K562 (cell line): ENCODE measurements around the gene PITPNM3. TPM values are rescaled to one million over a fixed set of nuclear protein-coding genes. Genes with fewer than 3 reads are reported as not detected.

Source experiments
- ATAC-seq: fragments of 200-7000 bp; cut with Tn5 transposase; 3 replicates; pipeline ENCODE4 v1.9.1; 2020; ENCODE audit warnings: moderate library complexity
- BruUV-seq: library from RNA; stranded (reverse); fragments of 400-500 nt; replicated peaks from 2 replicates; lab custom pipeline; 2021; lab: Mats Ljungman, UMichigan
- CTCF ChIA-PET: fragments of 300-600 bp; formaldehyde crosslinking; extraction: SDS; loops from one replicate; lab custom pipeline; 2021; ENCODE audit warnings: low intra/inter-chr PET ratio; lab: Yijun Ruan, JAX
- POLR2A ChIA-PET: fragments of 300-600, 350-650 bp; sonication (Branson Sonifier 250); formaldehyde crosslinking; extraction: SDS; loops from one replicate; lab custom pipeline; 2021; ENCODE audit warnings: antibody characterized with exemption, inconsistent platforms; lab: Yijun Ruan, JAX
- DNase-seq, 4 experiments: peaks; one replicate each; pipeline versions ENCODE4 v3.0.0 to v3.0.0-alpha.2; 2011 to 2018; ENCODE audit warnings: low spot score in 3 of 4, mixed read lengths in 3 of 4; ENCODE audit errors: extremely low read depth in 1 of 4
- FAIRE-seq: peaks from 2 replicates; lab custom pipeline; 2011; peaks lifted over from hg19 to GRCh38; lab: Jason Lieb, UNC
- H2AFZ ChIP-seq: 2 replicates; pipeline ENCODE4 v1.6.0; 2011; ENCODE audit warnings: low read depth, low read length, control low read depth, inconsistent platforms
- H3K27ac ChIP-seq: fragments of 200-600 bp; 3 replicates; pipeline ENCODE4 v1.8.0; 2011; ENCODE audit warnings: low read depth, mild to moderate bottlenecking, control low read depth, inconsistent platforms, low read length, moderate library complexity, mixed read lengths; ENCODE audit errors: extremely low read depth
- H3K27me3 ChIP-seq, 2 experiments: fragments of 300-600 bp in 1 of 2; 2 replicates in 1 of 2; 3 replicates in 1 of 2; pipeline versions ENCODE4 v1.6.0 to v1.8.0; 2011; ENCODE audit warnings: inconsistent platforms in 2 of 2, low read length in 2 of 2, mild to moderate bottlenecking in 1 of 2, mixed read lengths in 1 of 2, moderate library complexity in 1 of 2; ENCODE audit not compliant: control insufficient read depth in 2 of 2, insufficient read depth in 2 of 2
- H3K36me3 ChIP-seq: fragments of 300-600 bp; 3 replicates; pipeline ENCODE4 v1.8.0; 2011; ENCODE audit warnings: mild to moderate bottlenecking, low read length, inconsistent platforms; ENCODE audit not compliant: control insufficient read depth, insufficient read depth
- H3K4me1 ChIP-seq, 2 experiments: fragments of 200-600 bp in 1 of 2; replicated peaks in 1 of 2; 2 replicates in 1 of 2; 3 replicates in 1 of 2; pipeline versions ENCODE4 v1.5.1 to v1.8.0; 2011; ENCODE audit warnings: inconsistent platforms in 2 of 2, low read length in 2 of 2, mild to moderate bottlenecking in 1 of 2, mixed read lengths in 1 of 2, moderate library complexity in 1 of 2; ENCODE audit not compliant: control insufficient read depth in 2 of 2, insufficient read depth in 2 of 2
- H3K4me2 ChIP-seq: 2 replicates; pipeline ENCODE4 v1.6.1; 2011; ENCODE audit warnings: low read length, control low read depth, inconsistent platforms, mixed read lengths; ENCODE audit not compliant: insufficient read depth
- H3K4me3 ChIP-seq: fragments of 200-600 bp; sonication (generic), shearing (Covaris generic); 2 replicates; pipeline ENCODE4 v1.5.1; 2016; ENCODE audit warnings: control low read depth, inconsistent platforms
- H3K79me2 ChIP-seq: fragments of 200-600 bp; 3 replicates; pipeline ENCODE4 v1.8.0; 2011; ENCODE audit warnings: low read length, inconsistent platforms; ENCODE audit not compliant: control insufficient read depth, insufficient read depth
- H3K9ac ChIP-seq, 2 experiments: 2 replicates each; pipeline versions ENCODE4 v1.6.0 to v1.6.1; 2011; ENCODE audit warnings: low read depth in 2 of 2, low read length in 2 of 2, control low read depth in 1 of 2, inconsistent platforms in 1 of 2, mild to moderate bottlenecking in 1 of 2, mixed read lengths in 1 of 2; ENCODE audit not compliant: insufficient read depth in 1 of 2
- H3K9me1 ChIP-seq: one replicate; pipeline ENCODE4 v1.6.0; 2011; ENCODE audit warnings: inconsistent platforms, mild to moderate bottlenecking, low read length, moderate library complexity; ENCODE audit not compliant: control insufficient read depth, insufficient read depth
- H3K9me3 ChIP-seq: replicated peaks from 2 replicates; pipeline ENCODE4 v1.5.1; 2011; ENCODE audit warnings: low read depth, low read length, inconsistent platforms; ENCODE audit not compliant: control insufficient read depth, insufficient read depth
- H4K20me1 ChIP-seq: replicated peaks from 2 replicates; pipeline ENCODE4 v1.6.1; 2011; ENCODE audit warnings: low read length, inconsistent platforms, mixed read lengths; ENCODE audit not compliant: control insufficient read depth, insufficient read depth
- LCOR ChIP-seq: sonication (generic); formaldehyde crosslinking; IDR thresholded peaks from 2 replicates; pipeline ENCODE4 v1.8.0; 2022; ENCODE audit warnings: mild to moderate bottlenecking, missing genetic modification reagents
- WGBS: fragments of 100-300 bp; shearing (Covaris generic); methylation state at CpG from one replicate; pipeline ENCODE4 v1.1.6; 2016; ENCODE audit warnings: low coverage, mixed read lengths; ENCODE audit not compliant: insufficient coverage; ENCODE audit errors: missing lambda C conversion rate; 5-methylcytosine and 5-hydroxymethylcytosine counted together
- in situ Hi-C: fragments of 300-500 bp; cut with MboI; formaldehyde crosslinking; loops from 4 replicates; pipeline ENCODE4 v1.15.0; 2018; ENCODE audit warnings: inconsistent platforms, mixed read lengths
- intact Hi-C: fragments of 100-400 bp; cut with micrococcal nuclease; formaldehyde crosslinking; loops from 2 replicates; pipeline ENCODE4 v1.14.2; 2022
- polyA plus RNA-seq, 8 experiments: library from polyadenylated mRNA; depleted of rRNA in 4 of 8; stranded (reverse) in 5 of 8; unstranded in 3 of 8; fragments of >200 nt; fragmentation: Nextera tagmentation in 2 of 8; fragmentation: Illumina TruSeq in 1 of 8; extraction: Ambion mirVana in 2 of 8; extraction: Trizol in 1 of 8; gene quantifications; 2 replicates each; pipeline versions ENCODE4 v1.2.1 to v1.2.3, GENCODE V29; 2011 to 2014; ENCODE audit warnings: inconsistent platforms in 1 of 8, missing spikeins in 1 of 8
- total RNA-seq, 7 experiments: library from RNA; depleted of rRNA in 6 of 7; stranded (reverse); fragments of >200 nt in 6 of 7; fragmentation: Illumina TruSeq in 2 of 7; extraction: Trizol in 2 of 7; gene quantifications; 2 replicates each; pipeline versions ENCODE4 v1.2.1 to v1.2.3, GENCODE V29; 2011 to 2021; ENCODE audit warnings: low replicate concordance in 1 of 7
- TF ChIP-seq, protein P1 (sequence below), 2 experiments: fragments of 450-650 bp; formaldehyde crosslinking in 1 of 2; IDR thresholded peaks; 2 replicates each; pipeline versions ENCODE4 v1.4.0 to v1.6.1; 2014 to 2020; ENCODE audit warnings: mild to moderate bottlenecking in 2 of 2, borderline replicate concordance in 1 of 2, low read depth in 1 of 2

PITPNM3 gene
- total and polyA plus RNA-seq, 9 of the 15 experiments (the other 6 are each of a cell fraction or from before 2014, with no cell fraction given) = 0.14 to 0.38 (median 0.22) TPM; not detected in 2

DNA sequence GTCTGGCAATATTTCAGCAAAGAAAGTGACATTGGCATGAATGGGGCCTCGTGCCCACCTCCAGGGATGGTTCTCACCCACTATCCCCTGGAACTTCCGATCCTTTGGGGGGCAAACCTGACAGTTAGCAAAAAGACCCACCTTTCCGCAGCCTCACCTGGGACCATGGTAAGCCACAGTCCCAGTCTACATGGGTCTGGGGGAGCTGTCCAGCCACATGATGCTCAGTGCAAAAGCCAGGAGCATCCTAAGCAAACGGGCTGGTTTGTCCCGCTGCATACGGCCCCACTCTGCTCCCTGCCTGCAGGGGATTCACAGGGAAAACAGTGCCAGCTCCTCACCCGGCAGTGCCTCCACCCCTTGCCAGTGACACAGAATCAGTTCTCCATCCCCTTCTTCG lies 140.7 kb downstream of the PITPNM3 start:
- 0% methylated on average over 8 of the region's 8 CpGs for WGBS
- Histone ChIP-seq H3K4me3 (no peak overlapping the region), H3K27ac (no peak overlapping the region), H3K4me2 (no peak overlapping the region), H3K9me3 (no peaks in the 10 kb centered on the region), H3K36me3 (no peaks in the 10 kb centered on the region), H4K20me1 (no peaks in the 10 kb centered on the region), H3K9ac (no peak overlapping the region), H3K79me2 (no peaks in the 10 kb centered on the region), H2AFZ (no peak overlapping the region), H3K4me1 (no peaks in the 10 kb centered on the region), H3K27me3 (peaks cover 2 to 31% of the 10 kb centered on the region in 2 experiments; a peak in 3 of 5 replicates), H3K9me1 (no peaks in the 10 kb centered on the region)
- CTCF ChIA-PET = no interaction called here
- intact Hi-C loops (no loop called here), in situ Hi-C loops (loop anchor here (25.0 kb wide), 1 partner anchor 703 kb away; no protein-coding TSS in a partner anchor)
- POLR2A ChIA-PET = no interaction called here
- TF ChIP-seq, protein P1, sequence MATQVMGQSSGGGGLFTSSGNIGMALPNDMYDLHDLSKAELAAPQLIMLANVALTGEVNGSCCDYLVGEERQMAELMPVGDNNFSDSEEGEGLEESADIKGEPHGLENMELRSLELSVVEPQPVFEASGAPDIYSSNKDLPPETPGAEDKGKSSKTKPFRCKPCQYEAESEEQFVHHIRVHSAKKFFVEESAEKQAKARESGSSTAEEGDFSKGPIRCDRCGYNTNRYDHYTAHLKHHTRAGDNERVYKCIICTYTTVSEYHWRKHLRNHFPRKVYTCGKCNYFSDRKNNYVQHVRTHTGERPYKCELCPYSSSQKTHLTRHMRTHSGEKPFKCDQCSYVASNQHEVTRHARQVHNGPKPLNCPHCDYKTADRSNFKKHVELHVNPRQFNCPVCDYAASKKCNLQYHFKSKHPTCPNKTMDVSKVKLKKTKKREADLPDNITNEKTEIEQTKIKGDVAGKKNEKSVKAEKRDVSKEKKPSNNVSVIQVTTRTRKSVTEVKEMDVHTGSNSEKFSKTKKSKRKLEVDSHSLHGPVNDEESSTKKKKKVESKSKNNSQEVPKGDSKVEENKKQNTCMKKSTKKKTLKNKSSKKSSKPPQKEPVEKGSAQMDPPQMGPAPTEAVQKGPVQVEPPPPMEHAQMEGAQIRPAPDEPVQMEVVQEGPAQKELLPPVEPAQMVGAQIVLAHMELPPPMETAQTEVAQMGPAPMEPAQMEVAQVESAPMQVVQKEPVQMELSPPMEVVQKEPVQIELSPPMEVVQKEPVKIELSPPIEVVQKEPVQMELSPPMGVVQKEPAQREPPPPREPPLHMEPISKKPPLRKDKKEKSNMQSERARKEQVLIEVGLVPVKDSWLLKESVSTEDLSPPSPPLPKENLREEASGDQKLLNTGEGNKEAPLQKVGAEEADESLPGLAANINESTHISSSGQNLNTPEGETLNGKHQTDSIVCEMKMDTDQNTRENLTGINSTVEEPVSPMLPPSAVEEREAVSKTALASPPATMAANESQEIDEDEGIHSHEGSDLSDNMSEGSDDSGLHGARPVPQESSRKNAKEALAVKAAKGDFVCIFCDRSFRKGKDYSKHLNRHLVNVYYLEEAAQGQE (IDR thresholded peaks at IDR 0.05; ENCODE audit: borderline replicate concordance) = 0 out of 2 replicates have a peak, but pooled peaks have one; percentile 5
- TF ChIP-seq, protein P1 (CRISPR knock-in tag; IDR thresholded peaks at IDR 0.05; ENCODE audit: low read depth) = no peak
- TF ChIP-seq LCOR (CRISPR knock-in tag) = no peak
- no peak for DNase-seq
- no peak for ATAC-seq
- BruUV-seq = no TSS peak
- FAIRE-seq = no peak
